Calu3 (cell line): ENCODE results near the gene LYSMD3. TPM values are rescaled to one million over a fixed set of nuclear protein-coding genes. Genes with fewer than 3 reads are reported as not detected.

Experiments
- BruUV-seq: library from RNA; stranded (reverse); fragments of 400-500 nt; replicated peaks from 2 replicates; lab custom pipeline; 2021; lab: Mats Ljungman, UMichigan
- CTCF ChIA-PET: fragments of 300-600 bp; sonication (Branson Sonifier 250); formaldehyde crosslinking; loops from one replicate; lab custom pipeline; 2022; ENCODE audit warnings: antibody characterized with exemption; lab: Charles Lee
- DNase-seq: peaks from one replicate; pipeline ENCODE4 v3.0.0; 2022
- H3K27ac Mint-ChIP-seq: one replicate; pipeline ENCODE4 v1.8.0; 2022; ENCODE audit warnings: mixed read lengths; ENCODE audit not compliant: unreplicated experiment
- H3K27me3 Mint-ChIP-seq: one replicate; pipeline ENCODE4 v1.8.0; 2022; ENCODE audit warnings: mixed read lengths; ENCODE audit not compliant: unreplicated experiment
- H3K36me3 Mint-ChIP-seq: one replicate; pipeline ENCODE4 v1.8.0; 2022; ENCODE audit warnings: mild to moderate bottlenecking, moderate library complexity, mixed read lengths; ENCODE audit not compliant: insufficient read depth, unreplicated experiment
- H3K4me1 Mint-ChIP-seq: one replicate; pipeline ENCODE4 v1.8.0; 2022; ENCODE audit warnings: mild to moderate bottlenecking, low read depth, mixed read lengths; ENCODE audit not compliant: unreplicated experiment
- H3K4me3 Mint-ChIP-seq: one replicate; pipeline ENCODE4 v1.8.0; 2022; ENCODE audit warnings: mild to moderate bottlenecking, low read depth, moderate library complexity, mixed read lengths; ENCODE audit not compliant: unreplicated experiment
- H3K9me3 Mint-ChIP-seq: one replicate; pipeline ENCODE4 v1.8.0; 2022; ENCODE audit warnings: low read depth, mixed read lengths; ENCODE audit not compliant: unreplicated experiment
- intact Hi-C: fragments of 100-400 bp; cut with micrococcal nuclease; formaldehyde crosslinking; loops from one replicate; pipeline ENCODE4 v1.10.0; 2022; ENCODE audit not compliant: unreplicated experiment
- total RNA-seq: library from RNA; stranded (reverse); gene quantifications from 2 replicates; pipeline ENCODE4 v1.2.3, GENCODE V29; 2022
- TF ChIP-seq, protein P1 (sequence below): fragments of 200-600 bp; IDR thresholded peaks from one replicate; pipeline ENCODE4 v1.8.0; 2022; ENCODE audit warnings: antibody characterized with exemption; ENCODE audit not compliant: unreplicated experiment

LYSMD3 gene
- total RNA-seq, 1 experiment from 2014 or later, result 27.2 TPM

DNA sequence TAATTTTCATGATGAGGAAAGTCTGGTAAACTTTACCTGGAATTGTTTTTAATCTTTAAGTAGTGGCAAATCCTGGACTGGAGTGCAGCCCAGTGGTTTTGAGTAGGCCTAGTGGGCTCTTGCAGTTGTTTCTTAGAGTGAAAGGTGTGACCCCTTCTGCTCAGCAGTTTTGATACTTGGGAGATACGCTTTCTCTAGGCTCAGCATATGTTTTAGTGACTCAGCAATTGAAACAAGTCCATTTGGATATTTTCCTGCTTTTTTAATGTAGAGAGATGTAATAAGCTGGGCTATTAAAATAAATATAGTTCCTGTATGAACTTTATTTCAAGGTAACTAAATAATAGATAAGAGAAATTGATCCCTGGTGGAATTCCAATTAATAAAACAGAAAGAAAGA lies 48.7 kb downstream of the LYSMD3 start:
- no peaks in the 10 kb centered on the region for H3K27me3 Mint-ChIP-seq

DNA sequence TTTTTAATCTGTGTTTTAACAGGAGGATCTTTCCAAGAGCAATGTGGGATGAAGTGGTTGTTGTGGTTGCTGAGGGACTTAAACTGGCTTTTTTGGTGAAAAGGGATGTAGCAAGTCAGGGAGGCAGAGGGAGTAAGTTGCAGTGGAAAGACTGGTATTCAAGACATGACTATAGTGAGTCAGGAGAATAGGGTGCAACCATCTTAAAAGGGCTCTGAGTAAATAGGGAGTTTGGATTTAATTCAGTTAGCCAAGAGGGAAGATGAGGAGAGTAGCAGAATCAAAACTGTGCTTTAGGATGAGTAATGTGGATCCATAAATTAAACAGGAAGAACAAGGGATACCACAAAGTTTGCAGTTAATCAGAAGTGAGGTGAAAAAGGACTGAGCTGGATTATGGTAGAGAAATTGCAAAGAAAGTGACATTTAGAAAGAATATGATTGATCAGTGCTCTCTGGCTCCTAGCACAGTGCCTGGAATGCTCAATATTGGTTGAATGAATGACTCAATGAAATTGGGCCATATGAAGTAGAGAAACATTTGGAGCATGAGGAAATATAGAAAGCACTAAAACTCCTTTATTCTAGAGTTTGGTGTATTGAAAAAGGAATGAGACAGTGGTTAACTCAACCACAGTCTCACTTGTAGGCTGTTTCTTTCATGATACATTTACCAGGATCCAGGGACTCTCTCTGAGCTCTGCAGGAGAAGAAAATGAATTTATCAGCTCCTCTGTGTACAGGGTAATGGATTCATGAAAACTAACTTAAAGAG lies 49.6 kb downstream of the LYSMD3 start:
- Mint-ChIP-seq H3K4me1 (peaks cover 21% of the 10 kb centered on the region), H3K4me3 (no peak overlapping the region), H3K36me3 (peaks cover 4% of the 10 kb centered on the region), H3K27ac (no peak overlapping the region), H3K27me3 (no peaks in the 10 kb centered on the region), H3K9me3 (no peaks in the 10 kb centered on the region)
- intact Hi-C loops, result no loop called here
- CTCF ChIA-PET, result no interaction called here
- DNase-seq, result no peak
- TF ChIP-seq, protein P1, sequence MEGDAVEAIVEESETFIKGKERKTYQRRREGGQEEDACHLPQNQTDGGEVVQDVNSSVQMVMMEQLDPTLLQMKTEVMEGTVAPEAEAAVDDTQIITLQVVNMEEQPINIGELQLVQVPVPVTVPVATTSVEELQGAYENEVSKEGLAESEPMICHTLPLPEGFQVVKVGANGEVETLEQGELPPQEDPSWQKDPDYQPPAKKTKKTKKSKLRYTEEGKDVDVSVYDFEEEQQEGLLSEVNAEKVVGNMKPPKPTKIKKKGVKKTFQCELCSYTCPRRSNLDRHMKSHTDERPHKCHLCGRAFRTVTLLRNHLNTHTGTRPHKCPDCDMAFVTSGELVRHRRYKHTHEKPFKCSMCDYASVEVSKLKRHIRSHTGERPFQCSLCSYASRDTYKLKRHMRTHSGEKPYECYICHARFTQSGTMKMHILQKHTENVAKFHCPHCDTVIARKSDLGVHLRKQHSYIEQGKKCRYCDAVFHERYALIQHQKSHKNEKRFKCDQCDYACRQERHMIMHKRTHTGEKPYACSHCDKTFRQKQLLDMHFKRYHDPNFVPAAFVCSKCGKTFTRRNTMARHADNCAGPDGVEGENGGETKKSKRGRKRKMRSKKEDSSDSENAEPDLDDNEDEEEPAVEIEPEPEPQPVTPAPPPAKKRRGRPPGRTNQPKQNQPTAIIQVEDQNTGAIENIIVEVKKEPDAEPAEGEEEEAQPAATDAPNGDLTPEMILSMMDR, result no peak
- no TSS peak for BruUV-seq

More for the DNA sequence above, 48.7 kb downstream of the LYSMD3 start:
- no peaks in the 10 kb centered on the region for H3K36me3 Mint-ChIP-seq
- DNase-seq, result no peak
- CTCF ChIA-PET, result interaction anchor here (0.6 kb wide), 1 partner anchor 44 kb away, joined by 5 read pairs; no protein-coding TSS in a partner anchor
- no peaks in the 10 kb centered on the region for H3K9me3 Mint-ChIP-seq
- H3K4me1 Mint-ChIP-seq, result peaks cover 29% of the 10 kb centered on the region
- H3K4me3 Mint-ChIP-seq, result no peak overlapping the region
- BruUV-seq, result no TSS peak
- H3K27ac Mint-ChIP-seq, result no peak overlapping the region
- intact Hi-C loops, result no loop called here
- TF ChIP-seq, protein P1, result no peak

DNA sequence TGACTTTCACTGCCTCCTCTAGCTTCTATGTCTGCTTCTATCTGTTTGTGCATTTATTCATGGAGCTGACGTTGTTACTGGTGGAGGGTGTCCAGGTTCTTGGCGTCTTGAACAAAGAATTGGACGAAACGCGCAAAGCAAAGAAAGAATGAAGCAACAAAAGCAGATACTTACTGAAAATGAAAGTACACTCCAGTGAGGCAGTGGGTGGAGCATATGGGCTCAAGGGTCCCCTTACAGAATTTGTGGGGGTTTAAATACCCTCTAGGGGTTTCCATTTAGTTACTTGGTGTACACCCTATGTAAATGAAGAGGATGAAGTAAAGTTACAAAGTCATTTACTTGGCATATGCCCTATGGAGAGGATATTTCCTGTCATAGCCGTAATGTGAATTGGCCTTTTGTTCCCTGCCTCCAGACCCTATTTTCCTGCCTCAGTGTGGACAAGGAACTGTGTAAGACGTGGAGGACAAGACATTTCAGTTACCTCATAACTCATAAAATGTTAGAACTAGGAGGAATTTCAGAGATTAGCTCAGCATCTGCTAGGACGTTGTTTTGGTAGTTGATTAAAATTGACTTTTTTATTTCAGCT lies 51.7 kb downstream of the LYSMD3 start:
- intact Hi-C loops, result no loop called here
- peaks cover 16% of the 10 kb centered on the region for H3K4me1 Mint-ChIP-seq
- no peaks in the 10 kb centered on the region for H3K9me3 Mint-ChIP-seq
- no peak overlapping the region for H3K27ac Mint-ChIP-seq
- CTCF ChIA-PET, result no interaction called here
- TF ChIP-seq, protein P1, result no peak
- H3K36me3 Mint-ChIP-seq, result peaks cover 25% of the 10 kb centered on the region
- no peak for DNase-seq
- no peaks in the 10 kb centered on the region for H3K27me3 Mint-ChIP-seq
- no TSS peak for BruUV-seq
- no peak overlapping the region for H3K4me3 Mint-ChIP-seq

DNA sequence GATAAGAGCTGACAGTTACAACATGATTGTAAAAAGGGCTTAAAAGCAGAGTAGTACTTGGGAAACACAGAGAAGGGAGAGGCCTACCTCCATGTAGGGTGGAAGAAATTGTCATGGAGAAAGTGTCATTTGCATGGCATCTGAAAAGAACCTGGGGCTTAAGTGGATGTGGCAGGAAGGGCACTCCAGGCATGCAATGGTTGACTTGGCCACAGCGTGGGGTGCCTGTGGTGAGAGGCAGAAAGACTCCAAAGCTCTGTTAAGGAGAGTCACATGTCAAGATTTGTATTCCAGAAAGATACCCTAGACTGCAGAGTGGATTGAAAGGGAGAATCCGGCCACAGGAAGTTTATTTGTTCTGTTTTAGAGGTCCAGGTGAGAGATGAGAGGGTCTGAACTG lies 52.3 kb downstream of the LYSMD3 start:
- H3K4me1 Mint-ChIP-seq, result peaks cover 16% of the 10 kb centered on the region
- no peaks in the 10 kb centered on the region for H3K9me3 Mint-ChIP-seq
- H3K4me3 Mint-ChIP-seq, result no peak overlapping the region
- no peak for DNase-seq
- H3K27ac Mint-ChIP-seq, result no peak overlapping the region
- no TSS peak for BruUV-seq
- no peaks in the 10 kb centered on the region for H3K27me3 Mint-ChIP-seq
- H3K36me3 Mint-ChIP-seq, result peaks cover 28% of the 10 kb centered on the region
- TF ChIP-seq, protein P1, result no peak
- CTCF ChIA-PET, result no interaction called here
- intact Hi-C loops, result no loop called here
